ENCODE data around the gene WFDC9. TPM values are rescaled to one million over a fixed set of nuclear protein-coding genes. Genes with fewer than 3 reads are reported as not detected.
"Not testable (repeated sequence)": the region's sequence is repeated elsewhere in the genome, so short reads cannot be mapped to it uniquely, and the experiment has no call there.

Gene WFDC9
- total RNA-seq, 4 donors from 2014 or later = not detected

- Histone ChIP-seq H3K27me3 (no peaks in the 10 kb centered on the region), H3K9me3 (no peaks in the 10 kb centered on the region), H3K4me3 (no peak overlapping the region)
Observed at GRCh38 chr20:45647441-45648050, 16.5 kb upstream of the WFDC9 start.

GRCh38 chr20:45646875-45647274 is 15.8 kb upstream of the WFDC9 start:
- DNase-seq = no peak
- no peaks in the 10 kb centered on the region for H3K9me3 ChIP-seq
- no peak for TF ChIP-seq POLR2A (IDR thresholded peaks at IDR 0.05)
- TF ChIP-seq, protein P1, sequence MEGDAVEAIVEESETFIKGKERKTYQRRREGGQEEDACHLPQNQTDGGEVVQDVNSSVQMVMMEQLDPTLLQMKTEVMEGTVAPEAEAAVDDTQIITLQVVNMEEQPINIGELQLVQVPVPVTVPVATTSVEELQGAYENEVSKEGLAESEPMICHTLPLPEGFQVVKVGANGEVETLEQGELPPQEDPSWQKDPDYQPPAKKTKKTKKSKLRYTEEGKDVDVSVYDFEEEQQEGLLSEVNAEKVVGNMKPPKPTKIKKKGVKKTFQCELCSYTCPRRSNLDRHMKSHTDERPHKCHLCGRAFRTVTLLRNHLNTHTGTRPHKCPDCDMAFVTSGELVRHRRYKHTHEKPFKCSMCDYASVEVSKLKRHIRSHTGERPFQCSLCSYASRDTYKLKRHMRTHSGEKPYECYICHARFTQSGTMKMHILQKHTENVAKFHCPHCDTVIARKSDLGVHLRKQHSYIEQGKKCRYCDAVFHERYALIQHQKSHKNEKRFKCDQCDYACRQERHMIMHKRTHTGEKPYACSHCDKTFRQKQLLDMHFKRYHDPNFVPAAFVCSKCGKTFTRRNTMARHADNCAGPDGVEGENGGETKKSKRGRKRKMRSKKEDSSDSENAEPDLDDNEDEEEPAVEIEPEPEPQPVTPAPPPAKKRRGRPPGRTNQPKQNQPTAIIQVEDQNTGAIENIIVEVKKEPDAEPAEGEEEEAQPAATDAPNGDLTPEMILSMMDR (IDR thresholded peaks at IDR 0.05) = no peak
- no peak overlapping the region for H3K27ac ChIP-seq
- no peaks in the 10 kb centered on the region for H3K36me3 ChIP-seq
- H3K27me3 ChIP-seq = no peaks in the 10 kb centered on the region
- no peaks in the 10 kb centered on the region for H3K4me1 ChIP-seq
- H3K4me3 ChIP-seq = no peak overlapping the region

More at GRCh38 chr20:45647441-45648050, 16.5 kb upstream of the WFDC9 start:
- TF ChIP-seq, protein P1 (IDR thresholded peaks at IDR 0.05) = no peak
- no peak for TF ChIP-seq POLR2A (IDR thresholded peaks at IDR 0.05)
- Histone ChIP-seq H3K4me1 (no peaks in the 10 kb centered on the region), H3K36me3 (no peaks in the 10 kb centered on the region), H3K27ac (no peak overlapping the region)
- no peak for DNase-seq

DNA sequence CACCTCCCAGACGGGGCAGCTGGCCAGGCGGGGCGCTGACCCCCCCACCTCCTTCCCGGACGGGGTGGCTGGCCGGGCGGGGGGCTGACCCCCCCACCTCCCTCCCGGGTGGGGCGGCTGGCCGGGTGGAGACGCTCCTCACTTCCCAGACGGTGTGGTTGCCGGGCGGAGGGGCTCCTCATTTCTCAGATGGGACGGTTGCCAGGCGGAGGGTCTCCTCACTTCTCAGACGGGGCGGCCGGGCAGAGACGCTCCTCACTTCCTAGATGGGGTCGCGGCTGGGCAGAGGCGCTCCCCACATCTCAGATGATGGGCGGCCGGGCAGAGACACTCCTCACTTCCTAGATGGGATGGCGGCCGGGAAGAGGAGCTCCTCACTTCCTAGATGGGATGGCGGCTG is 14.8 kb upstream of the WFDC9 start:
- H3K4me3 ChIP-seq, H3K4me1 ChIP-seq, H3K27me3 ChIP-seq, DNase-seq, H3K36me3 ChIP-seq, H3K9me3 ChIP-seq, H3K27ac ChIP-seq: not testable (repeated sequence)

DNA sequence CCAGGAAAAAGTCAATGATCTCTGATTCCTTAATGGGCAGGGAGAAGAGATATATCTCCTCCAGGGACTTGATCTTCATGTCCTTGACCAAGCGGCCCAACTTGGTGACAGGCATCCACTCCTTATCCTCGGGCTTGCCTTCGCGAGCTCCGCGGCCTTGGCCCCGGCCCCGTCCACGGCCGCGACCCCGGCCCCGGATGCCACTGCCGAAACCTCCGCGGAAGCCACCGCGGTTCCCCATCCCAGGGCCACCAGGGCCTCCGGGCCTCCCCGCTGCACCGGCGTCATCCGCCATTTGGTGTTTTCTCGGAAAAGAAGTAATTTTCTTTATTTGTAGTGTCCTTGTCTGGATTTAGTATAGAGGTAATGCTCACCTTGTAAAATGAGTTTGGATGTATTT is 10.0 kb upstream of the WFDC9 start:
- H3K27ac ChIP-seq, H3K4me1 ChIP-seq, H3K4me3 ChIP-seq, H3K9me3 ChIP-seq, DNase-seq, H3K27me3 ChIP-seq, H3K36me3 ChIP-seq: not testable (repeated sequence)

DNA sequence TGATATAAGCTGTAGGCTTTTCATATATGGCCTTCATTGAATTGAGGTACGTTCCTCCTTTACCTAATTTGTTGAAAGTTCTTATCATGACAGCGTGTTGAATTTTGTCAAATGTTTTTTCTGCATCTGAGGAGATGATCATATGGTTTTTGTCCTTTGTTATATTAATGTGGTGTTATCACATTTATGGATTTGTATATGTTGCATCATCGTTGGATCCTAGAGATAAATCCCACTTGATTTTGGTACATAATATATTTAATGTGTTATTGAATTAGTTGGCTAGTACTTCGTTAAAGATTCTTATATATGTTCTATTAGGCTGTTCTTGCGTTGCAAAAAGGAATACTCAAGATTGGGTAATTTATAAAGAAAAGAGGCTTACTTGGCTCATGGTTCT is 8.6 kb upstream of the WFDC9 start:
- H3K27ac ChIP-seq = no peak overlapping the region
- no peaks in the 10 kb centered on the region for H3K9me3 ChIP-seq
- no peak overlapping the region for H3K4me3 ChIP-seq
- no peak for DNase-seq
- no peaks in the 10 kb centered on the region for H3K36me3 ChIP-seq
- TF ChIP-seq, protein P1 (IDR thresholded peaks at IDR 0.05) = no peak
- no peak for TF ChIP-seq POLR2A (IDR thresholded peaks at IDR 0.05)
- H3K27me3 ChIP-seq = no peaks in the 10 kb centered on the region
- no peaks in the 10 kb centered on the region for H3K4me1 ChIP-seq

GRCh38 chr20:45636513-45636912 is 5.4 kb upstream of the WFDC9 start:
- no peak overlapping the region for H3K27ac ChIP-seq
- no peaks in the 10 kb centered on the region for H3K4me1 ChIP-seq
- H3K4me3 ChIP-seq = no peak overlapping the region
- H3K27me3 ChIP-seq = no peaks in the 10 kb centered on the region
- H3K9me3 ChIP-seq = no peaks in the 10 kb centered on the region
- no peaks in the 10 kb centered on the region for H3K36me3 ChIP-seq
- TF ChIP-seq, protein P1 (IDR thresholded peaks at IDR 0.05) = no peak
- TF ChIP-seq POLR2A (IDR thresholded peaks at IDR 0.05) = no peak
- no peak for DNase-seq

DNA sequence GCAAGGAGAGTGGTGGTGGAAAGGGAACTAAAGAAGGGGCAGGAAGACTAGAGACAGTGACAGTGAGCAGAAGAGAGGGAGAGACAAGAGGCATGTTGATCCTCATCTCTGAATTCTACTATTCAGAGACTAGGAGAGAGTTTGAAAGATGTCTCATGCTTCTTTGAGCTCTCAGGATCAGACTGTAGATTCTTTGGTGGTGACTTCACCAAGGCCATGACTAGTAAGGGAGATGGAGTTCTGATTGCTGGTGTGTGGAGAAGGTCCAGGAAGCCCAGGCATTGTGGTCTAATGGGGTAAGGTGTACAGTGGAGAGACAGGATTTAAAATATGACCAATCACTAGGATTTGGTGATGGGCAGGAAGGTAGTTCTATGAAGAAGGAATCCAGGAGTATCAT is 713 bp downstream of the WFDC9 start:
- no peaks in the 10 kb centered on the region for H3K4me1 ChIP-seq
- no peak overlapping the region for H3K4me3 ChIP-seq
- H3K36me3 ChIP-seq = no peaks in the 10 kb centered on the region
- H3K27me3 ChIP-seq = no peaks in the 10 kb centered on the region
- H3K27ac ChIP-seq = no peak overlapping the region
- DNase-seq = no peak
- TF ChIP-seq POLR2A (IDR thresholded peaks at IDR 0.05) = no peak
- TF ChIP-seq, protein P1 (IDR thresholded peaks at IDR 0.05) = no peak
- H3K9me3 ChIP-seq = no peaks in the 10 kb centered on the region
